PC-3 (cell line): ENCODE results near the gene AXL. TPM values are rescaled to one million over a fixed set of nuclear protein-coding genes. Genes with fewer than 3 reads are reported as not detected.

Source experiments
- ATAC-seq: fragments of 200-7000 bp; cut with Tn5 transposase; 2 replicates; pipeline ENCODE4 v1.9.1; 2020; ENCODE audit warnings: mild to moderate bottlenecking, moderate library complexity
- BruUV-seq: library from RNA; stranded (reverse); fragments of 400-500 nt; replicated peaks from 2 replicates; lab custom pipeline; 2021; lab: Mats Ljungman, UMichigan
- CTCF ChIA-PET: fragments of 300-600 bp; sonication (Branson Sonifier 250); formaldehyde crosslinking; loops from one replicate; lab custom pipeline; 2022; ENCODE audit warnings: antibody characterized with exemption; lab: Charles Lee
- POLR2A ChIA-PET: fragments of 300-600 bp; sonication (Branson Sonifier 250); formaldehyde crosslinking; loops from one replicate; lab custom pipeline; 2022; ENCODE audit warnings: antibody characterized with exemption; ENCODE audit not compliant: unreplicated experiment; lab: Charles Lee
- DNase-seq: peaks from one replicate; pipeline ENCODE4 v3.0.0-alpha.2; 2015
- H2AFZ ChIP-seq: fragments of 300-600 bp; sonication (generic); 2 replicates; pipeline ENCODE4 v1.6.0; 2016; ENCODE audit warnings: antibody characterized with exemption, low read length
- H3F3A ChIP-seq: fragments of 300-600 bp; sonication (generic); one replicate; pipeline ENCODE4 v1.6.0; 2017; ENCODE audit warnings: antibody characterized with exemption, low read length, control low read depth, mild to moderate bottlenecking; ENCODE audit not compliant: unreplicated experiment
- H3K27ac ChIP-seq: fragments of 300-600 bp; sonication (generic); 2 replicates; pipeline ENCODE4 v1.5.1; 2016; ENCODE audit warnings: mild to moderate bottlenecking, low read length
- H3K27me3 ChIP-seq: fragments of 300-600 bp; sonication (generic); 2 replicates; pipeline ENCODE4 v1.6.1; 2016; ENCODE audit warnings: low read length, mixed read lengths
- H3K36me3 ChIP-seq: fragments of 300-600 bp; sonication (generic); 2 replicates; pipeline ENCODE4 v1.6.1; 2016; ENCODE audit warnings: low read depth, mixed run types, low read length, mixed read lengths
- H3K4me1 ChIP-seq: fragments of 300-600 bp; sonication (generic); 2 replicates; pipeline ENCODE4 v1.5.1; 2016; ENCODE audit warnings: low read length; ENCODE audit not compliant: insufficient read depth
- H3K4me2 ChIP-seq: fragments of 300-600 bp; sonication (generic); 2 replicates; pipeline ENCODE4 v1.6.0; 2016; ENCODE audit warnings: low read length
- H3K4me3 ChIP-seq: fragments of 300-600 bp; sonication (generic); 2 replicates; pipeline ENCODE4 v1.5.1; 2016; ENCODE audit warnings: mild to moderate bottlenecking, low read length, mixed read lengths
- H3K79me2 ChIP-seq: fragments of 300-600 bp; sonication (generic); 2 replicates; pipeline ENCODE4 v1.6.1; 2017; ENCODE audit warnings: low read length, mixed read lengths
- H3K9ac ChIP-seq: fragments of 300-600 bp; sonication (generic); 2 replicates; pipeline ENCODE4 v1.6.0; 2016; ENCODE audit warnings: mild to moderate bottlenecking, low read length
- H3K9me2 ChIP-seq: fragments of 300-600 bp; sonication (generic); replicated peaks from 2 replicates; pipeline ENCODE4 v1.6.1; 2016; ENCODE audit warnings: mixed run types, low read length, mixed read lengths
- H3K9me3 ChIP-seq: fragments of 300-600 bp; sonication (generic); 2 replicates; pipeline ENCODE4 v1.6.1; 2016; ENCODE audit warnings: low read length, mixed read lengths
- H4K20me1 ChIP-seq: fragments of 300-600 bp; sonication (generic); 2 replicates; pipeline ENCODE4 v1.6.1; 2016; ENCODE audit warnings: low read length, mixed read lengths
- CTCF ChIP-seq: fragments of 300-600 bp; sonication (generic); conservative IDR thresholded peaks from 2 replicates; pipeline ENCODE4 v1.5.1; 2017; ENCODE audit warnings: antibody characterized with exemption, low read depth, mild to moderate bottlenecking, low read length
- EZH2 ChIP-seq: fragments of 300-600 bp; sonication (generic); IDR thresholded peaks from one replicate; pipeline ENCODE4 v1.6.1; 2017; ENCODE audit warnings: antibody characterized with exemption, mild to moderate bottlenecking, low read length; ENCODE audit not compliant: unreplicated experiment
- EZH2phosphoT487 ChIP-seq: fragments of 300-600 bp; sonication (generic); IDR thresholded peaks from 2 replicates; pipeline ENCODE4 v1.6.1; 2018; ENCODE audit warnings: mild to moderate bottlenecking, antibody characterized with exemption, low read length, borderline replicate concordance
- intact Hi-C: fragments of 100-400 bp; cut with micrococcal nuclease; formaldehyde crosslinking; loops from 2 replicates; pipeline ENCODE4 v1.9.0; 2023
- total RNA-seq: library from RNA; depleted of rRNA; stranded (reverse); fragments of >200 nt; gene quantifications from 2 replicates; pipeline ENCODE4 v1.2.3, GENCODE V29; 2014

The AXL gene
- total RNA-seq, 1 experiment from 2014 or later: 172 TPM

GRCh38 chr19:41225238-41226052, 6.4 kb downstream of the AXL start:
- Histone ChIP-seq H3K9me2 (no peaks in the 10 kb centered on the region), H3K9me3 (no peaks in the 10 kb centered on the region), H3K4me3 (peak overlapping the region; percentile 59), H3K27me3 (no peaks in the 10 kb centered on the region), H3K9ac (peak overlapping the region; percentile 75), H2AFZ (no peak overlapping the region), H3K27ac (peak overlapping the region; percentile 97), H3K4me1 (peaks cover 57% of the 10 kb centered on the region), H3F3A (peaks cover 3% of the 10 kb centered on the region), H3K36me3 (peaks cover 18% of the 10 kb centered on the region), H4K20me1 (no peaks in the 10 kb centered on the region), H3K4me2 (peak overlapping the region; percentile 86), H3K79me2 (peaks cover 57% of the 10 kb centered on the region)
- BruUV-seq: TSS peak; percentile 19
- TF ChIP-seq EZH2phosphoT487: no peak
- no peak for TF ChIP-seq EZH2
- no peak for TF ChIP-seq CTCF
- DNase-seq: peak; percentile 94
- intact Hi-C loops: loop anchor here (2.0 kb wide), 1 partner anchor 37 kb away; no protein-coding TSS in a partner anchor
- ChIA-PET POLR2A (no interaction called here), CTCF (interaction anchor here (0.5 kb wide), 1 partner anchor 21 kb away, joined by 4 read pairs; no protein-coding TSS in a partner anchor)
- ATAC-seq: peak; percentile 61

GRCh38 chr19:41226053-41226873, 7.2 kb downstream of the AXL start:
- H3K9me3 ChIP-seq: no peaks in the 10 kb centered on the region
- CTCF ChIA-PET: no interaction called here
- BruUV-seq: TSS peak; percentile 12

More at GRCh38 chr19:41226053-41226873, 7.2 kb downstream of the AXL start:
- Histone ChIP-seq H3K27me3 (no peaks in the 10 kb centered on the region), H3F3A (peaks cover 3% of the 10 kb centered on the region), H3K9ac (peak overlapping the region; percentile 75), H3K4me3 (peak overlapping the region; percentile 59), H3K4me2 (peak overlapping the region; percentile 81), H4K20me1 (no peaks in the 10 kb centered on the region), H3K4me1 (peaks cover 49% of the 10 kb centered on the region), H3K27ac (peak overlapping the region; percentile 97), H3K79me2 (peaks cover 49% of the 10 kb centered on the region), H3K36me3 (peaks cover 15% of the 10 kb centered on the region; the same call in 1 of the 2 replicates), H3K9me2 (no peaks in the 10 kb centered on the region), H2AFZ (no peak overlapping the region)
- DNase-seq (peak; percentile 89), ATAC-seq (peak; percentile 51)
- POLR2A ChIA-PET: no interaction called here
- intact Hi-C loops: no loop called here
- TF ChIP-seq CTCF (no peak), EZH2phosphoT487 (peak; percentile 90; the same call in 1 of the 2 replicates), EZH2 (no peak)
